Pericardium fibroblast (primary cell): ENCODE results near the gene PIEZO2. TPM values are rescaled to one million over a fixed set of nuclear protein-coding genes. Genes with fewer than 3 reads are reported as not detected.

Experiments
- total RNA-seq: library from RNA; depleted of rRNA; stranded (reverse); fragments of >200 nt; gene quantifications from 2 replicates; pipeline ENCODE4 v1.2.3, GENCODE V29; 2015

PIEZO2 gene
- 2.6 and 7.0 TPM in 2 replicates for total RNA-seq

GRCh38 chr18:11149441-11150270 is at the start of gene PIEZO2:
TSS of gene PIEZO2 (minus strand) at chr18:11149569. CDS start at chr18:11148588, 981 bp downstream.

